PFSK-1 (cell line): ENCODE measurements around the gene HOXD11.

ENCODE experiments used
- FOXP2 ChIP-seq: optimal IDR thresholded peaks from 2 replicates; pipeline ENCODE3; 2011; ENCODE audit warnings: borderline replicate concordance, control low read depth, inconsistent platforms; ENCODE audit not compliant: insufficient read depth; ENCODE audit errors: extremely low read length, extremely low read depth
- POLR2AphosphoS5 ChIP-seq: IDR thresholded peaks from 2 replicates; pipeline ENCODE4 v1.6.1; 2012; ENCODE audit warnings: low read depth, mild to moderate bottlenecking, control low read depth, low read length, moderate library complexity
- REST ChIP-seq, 2 experiments: IDR thresholded peaks; 2 replicates each; pipeline versions ENCODE4 v1.6.1 to v1.8.0; 2011 to 2012; ENCODE audit warnings: low read depth in 2 of 2, low read length in 2 of 2, control low read depth in 1 of 2, inconsistent platforms in 1 of 2, mild to moderate bottlenecking in 1 of 2, moderate library complexity in 1 of 2; ENCODE audit not compliant: insufficient read depth in 1 of 2
- SIN3A ChIP-seq: IDR thresholded peaks from 2 replicates; pipeline ENCODE4 v1.6.1; 2012; ENCODE audit warnings: mild to moderate bottlenecking, low read length, moderate library complexity, borderline replicate concordance; ENCODE audit not compliant: insufficient read depth
- TAF1 ChIP-seq: IDR thresholded peaks from 2 replicates; pipeline ENCODE4 v1.6.1; 2012; ENCODE audit warnings: low read length, control low read depth, borderline replicate concordance; ENCODE audit not compliant: insufficient read depth

Gene HOXD11

DNA sequence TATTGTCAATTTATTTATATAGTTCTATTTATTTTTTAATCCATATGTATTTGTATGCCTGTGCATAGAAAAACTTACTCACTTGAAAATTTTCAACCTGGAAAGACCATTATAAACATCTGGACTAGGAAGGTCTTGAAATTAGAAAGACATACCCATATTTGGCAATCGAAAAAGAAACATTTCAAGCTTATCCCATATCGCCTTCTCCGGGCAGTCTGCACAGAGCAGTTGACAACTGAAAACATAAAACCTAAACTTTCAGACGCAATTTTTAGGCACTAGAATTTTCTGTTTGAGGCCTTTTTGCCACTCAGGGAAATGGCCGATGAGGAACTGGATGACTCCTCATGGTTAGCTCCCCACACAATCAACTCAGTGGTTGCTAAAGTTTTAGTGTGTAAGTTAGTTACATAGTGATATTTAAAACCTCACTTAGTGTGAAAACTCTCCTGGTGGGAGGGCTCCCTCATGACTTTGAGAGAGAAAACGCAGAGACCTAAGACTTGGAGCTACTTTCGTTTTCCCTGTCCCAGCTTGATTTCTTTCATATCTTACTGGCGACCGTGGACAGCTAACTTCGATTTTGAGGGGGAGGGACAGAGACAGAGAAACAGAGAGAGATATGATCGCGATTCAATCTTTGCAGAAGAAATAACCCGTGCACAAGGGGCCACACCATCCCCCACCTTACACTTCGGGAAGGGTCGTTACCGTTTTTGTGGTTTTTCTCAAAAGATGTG is 10.7 kb upstream of the HOXD11 start:
- TF ChIP-seq POLR2AphosphoS5, result no peak
- no peak for TF ChIP-seq TAF1
- TF ChIP-seq SIN3A, result no peak
- TF ChIP-seq REST (IDR thresholded peaks at IDR 0.05; ENCODE audit: insufficient read depth in 1 of 2, low read depth in 2 of 2, low read length in 2 of 2), result no peak
- TF ChIP-seq FOXP2, result no peak

DNA sequence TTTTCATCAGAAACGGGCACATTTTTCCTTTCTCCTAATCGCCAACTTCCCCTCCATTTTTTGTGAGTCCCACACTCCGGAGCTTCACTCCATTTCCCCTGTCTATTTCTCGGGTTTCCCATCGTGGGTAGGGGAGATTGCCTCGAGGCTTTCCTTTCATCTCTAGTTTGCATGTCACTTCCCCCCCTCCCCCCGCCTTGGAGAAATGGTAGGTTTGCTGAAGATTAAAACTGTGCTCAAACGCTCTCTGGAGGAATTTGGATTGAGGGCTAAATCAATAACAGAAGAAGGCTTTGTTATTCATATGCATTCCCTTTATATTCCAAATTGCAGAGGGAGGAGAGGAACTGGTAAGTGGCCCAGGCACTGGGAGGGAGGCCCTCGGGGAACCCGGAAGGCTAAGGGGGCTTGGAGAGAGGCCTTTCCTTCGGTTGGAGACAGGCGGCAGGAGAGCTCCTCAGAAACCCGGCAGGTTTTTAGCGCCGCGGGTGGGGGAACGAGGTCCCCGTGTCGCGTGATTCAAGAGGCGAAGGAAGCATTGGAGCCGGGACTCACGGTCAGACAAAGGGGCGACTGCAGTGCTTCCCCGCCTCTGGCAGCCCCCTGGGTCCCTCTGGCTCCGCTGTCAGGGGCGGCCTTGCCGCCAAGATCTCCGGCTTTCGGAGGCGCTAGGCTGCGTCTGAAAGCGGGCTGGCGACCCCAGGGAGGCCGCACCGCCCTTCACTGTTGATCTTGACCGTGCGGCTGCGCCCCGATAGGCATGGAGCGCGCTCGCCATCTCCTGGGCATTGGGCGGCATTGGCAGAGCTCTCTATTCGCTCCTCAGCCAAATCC is 9.9 kb upstream of the HOXD11 start:
- no peak for TF ChIP-seq TAF1
- TF ChIP-seq FOXP2, result no peak
- no peak for TF ChIP-seq SIN3A
- no peak for TF ChIP-seq REST (IDR thresholded peaks at IDR 0.05; ENCODE audit: insufficient read depth in 1 of 2, low read depth in 2 of 2, low read length in 2 of 2)
- no peak for TF ChIP-seq POLR2AphosphoS5

- TF ChIP-seq POLR2AphosphoS5, result no peak
- no peak for TF ChIP-seq SIN3A
- TF ChIP-seq TAF1, result no peak
- TF ChIP-seq REST (IDR thresholded peaks at IDR 0.05; ENCODE audit: insufficient read depth in 1 of 2, low read depth in 2 of 2, low read length in 2 of 2), result no peak
- no peak for TF ChIP-seq FOXP2
These were observed 9.2 kb upstream of the HOXD11 start for GRCh38 chr2:176097820-176098365.

GRCh38 chr2:176098366-176099158 is 8.5 kb upstream of the HOXD11 start:
- TF ChIP-seq POLR2AphosphoS5 (no peak), REST (IDR thresholded peaks at IDR 0.05; ENCODE audit: insufficient read depth in 1 of 2, low read depth in 2 of 2, low read length in 2 of 2) (no peak), TAF1 (no peak), FOXP2 (no peak), SIN3A (no peak)
